ENCODE measurements around the gene PDGFRB. TPM values are rescaled to one million over a fixed set of nuclear protein-coding genes. Genes with fewer than 3 reads are reported as not detected.

The PDGFRB gene
- total RNA-seq, 1 experiment from 2014 or later, result 1.8 TPM

GRCh38 chr5:150126199-150126920 is 29.3 kb downstream of the PDGFRB start:
- ChIA-PET CTCF (interaction anchor here (0.7 kb wide), 1 partner anchor 292 kb away, joined by 3 read pairs; no protein-coding TSS in a partner anchor), POLR2A (no interaction called here)
- no TSS peak for BruUV-seq (replicated peaks)
- ATAC-seq (no peak), DNase-seq (ENCODE audit: low read depth, low spot score) (no peak)
- no peaks in the 10 kb centered on the region for H3K27me3 ChIP-seq (ENCODE audit: control insufficient read depth, insufficient read depth, low read length)
- H3K36me3 ChIP-seq (ENCODE audit: control insufficient read depth, insufficient read depth, low read length), result no peaks in the 10 kb centered on the region
- H3K4me3 ChIP-seq (ENCODE audit: low read depth in 2 of 2, low read length in 2 of 2), result no peak overlapping the region
- TF ChIP-seq TCF7L2 (IDR thresholded peaks at IDR 0.05; ENCODE audit: low read depth, low read length), result no peak
- TF ChIP-seq POLR2AphosphoS5 (IDR thresholded peaks at IDR 0.05; ENCODE audit: low read depth, low read length), result no peak
- TF ChIP-seq CTCF (IDR thresholded peaks at IDR 0.05), result no peak
- no peak for TF ChIP-seq SIN3A (IDR thresholded peaks at IDR 0.05; ENCODE audit: borderline replicate concordance, insufficient read depth, low read depth, low read length)
- TF ChIP-seq REST (IDR thresholded peaks at IDR 0.05; ENCODE audit: insufficient read depth in 1 of 2, low read depth in 2 of 2, low read length in 1 of 2), result no peak
- H3K4me1 ChIP-seq (ENCODE audit: control insufficient read depth, insufficient read depth, low read length), result peaks cover 7% of the 10 kb centered on the region
- in situ Hi-C loops (cut with HindIII; ENCODE audit: low pct_unique_long_range_greater_than_20kb, low sequenced_read_pairs), result no loop called here
- no peak overlapping the region for H3K27ac ChIP-seq (ENCODE audit: low read length)
- intact Hi-C loops (cut with micrococcal nuclease; ENCODE audit: unreplicated experiment), result no loop called here
- no peaks in the 10 kb centered on the region for H3K9me3 ChIP-seq (ENCODE audit: control insufficient read depth, insufficient read depth, low read depth, low read length)

- no peak overlapping the region for H3K4me3 ChIP-seq (ENCODE audit: low read depth in 2 of 2, low read length in 2 of 2)
- no peaks in the 10 kb centered on the region for H3K9me3 ChIP-seq (ENCODE audit: control insufficient read depth, insufficient read depth, low read depth, low read length)
- POLR2A ChIA-PET, result no interaction called here
- BruUV-seq (replicated peaks), result no TSS peak
- in situ Hi-C loops (cut with HindIII; ENCODE audit: low pct_unique_long_range_greater_than_20kb, low sequenced_read_pairs) (no loop called here), intact Hi-C loops (cut with micrococcal nuclease; ENCODE audit: unreplicated experiment) (no loop called here)
- peaks cover 7% of the 10 kb centered on the region for H3K4me1 ChIP-seq (ENCODE audit: control insufficient read depth, insufficient read depth, low read length)
- H3K27me3 ChIP-seq (ENCODE audit: control insufficient read depth, insufficient read depth, low read length), result no peaks in the 10 kb centered on the region
- DNase-seq (ENCODE audit: low read depth, low spot score) (no peak), ATAC-seq (no peak)
- TF ChIP-seq TCF7L2 (IDR thresholded peaks at IDR 0.05; ENCODE audit: low read depth, low read length) (no peak), SIN3A (IDR thresholded peaks at IDR 0.05; ENCODE audit: borderline replicate concordance, insufficient read depth, low read depth, low read length) (no peak), POLR2AphosphoS5 (IDR thresholded peaks at IDR 0.05; ENCODE audit: low read depth, low read length) (no peak), REST (IDR thresholded peaks at IDR 0.05; ENCODE audit: insufficient read depth in 1 of 2, low read depth in 2 of 2, low read length in 1 of 2) (no peak), CTCF (IDR thresholded peaks at IDR 0.05) (no peak)
- H3K36me3 ChIP-seq (ENCODE audit: control insufficient read depth, insufficient read depth, low read length), result no peaks in the 10 kb centered on the region
- no peak overlapping the region for H3K27ac ChIP-seq (ENCODE audit: low read length)
- CTCF ChIA-PET, result interaction anchor here (0.5 kb wide), 1 partner anchor 292 kb away, joined by 6 read pairs; no protein-coding TSS in a partner anchor
Measured at GRCh38 chr5:150125334-150125733, 30.3 kb downstream of the PDGFRB start.
